ENCODE measurements around the gene RGMA. TPM values are rescaled to one million over a fixed set of nuclear protein-coding genes. Genes with fewer than 3 reads are reported as not detected.

The RGMA gene
- total and polyA plus RNA-seq, 2 donors from 2014 or later, result 4.4 to 4.7 TPM

DNA sequence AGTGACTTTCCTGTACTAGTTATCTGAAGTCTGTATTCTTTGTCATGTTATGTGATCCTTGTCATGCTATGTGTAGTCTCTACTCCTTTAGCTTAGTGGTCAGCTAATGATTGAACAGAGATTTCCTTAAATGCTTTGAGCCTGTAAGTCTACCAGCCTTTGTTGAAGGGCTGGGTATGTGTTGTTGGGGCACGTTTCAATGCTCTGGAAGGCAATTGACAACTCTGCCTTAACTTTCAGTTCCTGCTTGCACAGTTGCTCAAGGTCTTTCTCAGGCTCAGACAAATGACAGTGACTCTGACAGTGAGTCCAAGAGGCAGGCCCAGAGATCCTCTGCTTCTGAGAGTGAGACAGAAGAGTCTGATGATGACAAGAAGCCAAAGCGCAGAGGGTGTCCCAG, 99.5 kb downstream of the RGMA start:
- Histone ChIP-seq H3K36me3 (ENCODE audit: control insufficient read depth in 2 of 3, insufficient read depth in 3 of 3, low read length in 3 of 3) (peaks cover 35 to 68% (median 37%) of the 10 kb centered on the region in 3 donors), H3K9ac (ENCODE audit: low read length in 3 of 3) (no peak overlapping the region), H3K4me3 (ENCODE audit: low read length in 3 of 3) (no peak overlapping the region), H3K4me1 (ENCODE audit: control insufficient read depth in 2 of 3, insufficient read depth in 2 of 3, low read depth in 1 of 3, low read length in 3 of 3) (peaks cover 0 to 4% (median 2%) of the 10 kb centered on the region in 3 donors), H3K9me3 (ENCODE audit: control insufficient read depth in 2 of 3, insufficient read depth in 1 of 3, low read length in 3 of 3) (no peaks in the 10 kb centered on the region), H3K27me3 (ENCODE audit: control insufficient read depth, insufficient read depth, low read length) (no peaks in the 10 kb centered on the region), H3K27ac (ENCODE audit: low read depth in 2 of 2, low read length in 2 of 2) (no peak overlapping the region)
- TF ChIP-seq, protein P1, sequence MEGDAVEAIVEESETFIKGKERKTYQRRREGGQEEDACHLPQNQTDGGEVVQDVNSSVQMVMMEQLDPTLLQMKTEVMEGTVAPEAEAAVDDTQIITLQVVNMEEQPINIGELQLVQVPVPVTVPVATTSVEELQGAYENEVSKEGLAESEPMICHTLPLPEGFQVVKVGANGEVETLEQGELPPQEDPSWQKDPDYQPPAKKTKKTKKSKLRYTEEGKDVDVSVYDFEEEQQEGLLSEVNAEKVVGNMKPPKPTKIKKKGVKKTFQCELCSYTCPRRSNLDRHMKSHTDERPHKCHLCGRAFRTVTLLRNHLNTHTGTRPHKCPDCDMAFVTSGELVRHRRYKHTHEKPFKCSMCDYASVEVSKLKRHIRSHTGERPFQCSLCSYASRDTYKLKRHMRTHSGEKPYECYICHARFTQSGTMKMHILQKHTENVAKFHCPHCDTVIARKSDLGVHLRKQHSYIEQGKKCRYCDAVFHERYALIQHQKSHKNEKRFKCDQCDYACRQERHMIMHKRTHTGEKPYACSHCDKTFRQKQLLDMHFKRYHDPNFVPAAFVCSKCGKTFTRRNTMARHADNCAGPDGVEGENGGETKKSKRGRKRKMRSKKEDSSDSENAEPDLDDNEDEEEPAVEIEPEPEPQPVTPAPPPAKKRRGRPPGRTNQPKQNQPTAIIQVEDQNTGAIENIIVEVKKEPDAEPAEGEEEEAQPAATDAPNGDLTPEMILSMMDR (IDR thresholded peaks at IDR 0.05; ENCODE audit: borderline replicate concordance, extremely low read depth, insufficient read depth), result no peak
- FAIRE-seq, result no peak
- intact Hi-C loops (cut with DNase I), result no loop called here
- no peak for DNase-seq

Other genes starting within 250 kb of the RGMA start
- gene CHD2, start 188.9 kb downstream of the RGMA start, total RNA-seq, result 137 TPM
- 22.5 TPM for gene CHD2, start 188.9 kb downstream of the RGMA start, polyA plus RNA-seq (ENCODE audit: insufficient read depth, low read depth, low replicate concordance)